Measurements from ENCODE around the gene KPNA2.

DNA sequence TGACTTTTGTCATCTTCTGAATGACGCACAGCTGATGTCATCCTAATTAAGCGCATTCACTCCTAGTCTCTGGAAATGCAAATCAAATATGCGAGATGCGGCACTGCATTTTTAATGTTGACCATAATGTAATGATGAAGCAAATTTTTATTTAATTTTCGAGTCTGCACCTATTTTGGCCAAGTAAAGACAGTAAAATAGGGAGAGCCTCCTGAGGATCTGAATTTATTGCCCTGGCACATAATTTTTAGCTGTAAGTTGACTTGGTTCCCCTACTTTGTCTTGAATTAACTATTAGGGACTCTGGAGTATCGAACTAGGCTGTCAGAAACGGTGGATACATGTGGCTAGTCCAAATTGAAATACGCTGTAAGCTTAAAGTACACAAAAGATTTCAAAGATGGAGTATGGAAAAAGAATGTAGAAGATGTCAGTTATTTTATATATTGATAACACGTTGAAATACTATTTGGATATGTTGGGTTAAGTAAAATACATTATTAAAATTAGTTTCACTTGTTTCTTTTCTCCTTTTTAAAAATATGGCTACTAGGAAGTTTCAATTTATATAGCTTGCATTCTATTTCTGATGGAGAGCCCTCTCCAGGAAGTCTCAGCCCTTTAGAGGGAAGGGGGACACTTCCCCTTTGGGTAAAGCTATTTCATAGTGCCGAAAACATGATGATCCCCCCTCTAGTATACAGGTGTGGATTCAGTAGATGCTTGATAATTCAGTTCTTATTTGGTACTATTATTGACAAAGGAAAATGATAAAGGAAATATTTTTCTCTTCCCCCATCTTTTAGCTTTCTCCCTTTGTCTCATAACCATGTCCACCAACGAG, 991 bp downstream of the KPNA2 start:
- TF ChIP-seq, protein P1, sequence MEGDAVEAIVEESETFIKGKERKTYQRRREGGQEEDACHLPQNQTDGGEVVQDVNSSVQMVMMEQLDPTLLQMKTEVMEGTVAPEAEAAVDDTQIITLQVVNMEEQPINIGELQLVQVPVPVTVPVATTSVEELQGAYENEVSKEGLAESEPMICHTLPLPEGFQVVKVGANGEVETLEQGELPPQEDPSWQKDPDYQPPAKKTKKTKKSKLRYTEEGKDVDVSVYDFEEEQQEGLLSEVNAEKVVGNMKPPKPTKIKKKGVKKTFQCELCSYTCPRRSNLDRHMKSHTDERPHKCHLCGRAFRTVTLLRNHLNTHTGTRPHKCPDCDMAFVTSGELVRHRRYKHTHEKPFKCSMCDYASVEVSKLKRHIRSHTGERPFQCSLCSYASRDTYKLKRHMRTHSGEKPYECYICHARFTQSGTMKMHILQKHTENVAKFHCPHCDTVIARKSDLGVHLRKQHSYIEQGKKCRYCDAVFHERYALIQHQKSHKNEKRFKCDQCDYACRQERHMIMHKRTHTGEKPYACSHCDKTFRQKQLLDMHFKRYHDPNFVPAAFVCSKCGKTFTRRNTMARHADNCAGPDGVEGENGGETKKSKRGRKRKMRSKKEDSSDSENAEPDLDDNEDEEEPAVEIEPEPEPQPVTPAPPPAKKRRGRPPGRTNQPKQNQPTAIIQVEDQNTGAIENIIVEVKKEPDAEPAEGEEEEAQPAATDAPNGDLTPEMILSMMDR (IDR thresholded peaks at IDR 0.05) = no peak
- TF ChIP-seq POLR2AphosphoS5 (IDR thresholded peaks at IDR 0.05) = no peak

Data from breast epithelium (tissue), 3 donors.